HG03280 (cell line): ENCODE measurements around the gene TRPM3.
"Not testable (repeated sequence)": the region's sequence is repeated elsewhere in the genome, so short reads cannot be mapped to it uniquely, and the experiment has no call there.

Experiments
- ATAC-seq: cut with Tn5 transposase; IDR thresholded peaks from one replicate; pipeline ENCODE4 v1.9.1; 2021; ENCODE audit warnings: mild to moderate bottlenecking, moderate library complexity; ENCODE audit not compliant: unreplicated experiment

TRPM3 gene

DNA sequence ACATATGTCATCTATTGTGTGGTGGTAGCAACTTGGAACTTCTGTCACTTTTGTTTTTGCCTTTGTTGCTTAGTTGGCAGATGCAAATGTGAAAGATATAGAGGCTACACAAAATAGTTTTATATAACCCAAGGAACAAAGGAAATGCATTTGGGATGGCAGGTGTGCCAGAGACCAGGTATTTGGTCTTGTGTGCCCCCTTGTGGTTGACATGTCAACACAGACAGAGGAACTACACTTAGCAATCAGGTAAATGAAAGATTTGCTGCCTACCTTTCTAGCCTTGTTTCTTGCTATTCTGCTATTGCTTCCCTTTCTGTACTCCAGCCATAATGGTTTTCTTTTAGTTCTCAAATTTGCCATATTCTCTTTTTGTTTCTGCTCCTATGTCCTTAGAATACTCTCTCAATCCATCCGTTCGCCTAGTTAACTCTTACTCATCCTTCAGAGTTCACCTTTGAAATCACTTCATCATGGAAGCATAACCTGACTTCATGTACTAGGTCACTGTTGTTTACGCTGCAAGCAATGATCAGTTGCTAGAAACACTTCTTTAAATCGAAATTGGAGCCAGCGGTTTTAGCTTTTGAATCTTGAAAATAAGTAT, 119.5 kb downstream of the TRPM3 start:
- no peak for ATAC-seq

DNA sequence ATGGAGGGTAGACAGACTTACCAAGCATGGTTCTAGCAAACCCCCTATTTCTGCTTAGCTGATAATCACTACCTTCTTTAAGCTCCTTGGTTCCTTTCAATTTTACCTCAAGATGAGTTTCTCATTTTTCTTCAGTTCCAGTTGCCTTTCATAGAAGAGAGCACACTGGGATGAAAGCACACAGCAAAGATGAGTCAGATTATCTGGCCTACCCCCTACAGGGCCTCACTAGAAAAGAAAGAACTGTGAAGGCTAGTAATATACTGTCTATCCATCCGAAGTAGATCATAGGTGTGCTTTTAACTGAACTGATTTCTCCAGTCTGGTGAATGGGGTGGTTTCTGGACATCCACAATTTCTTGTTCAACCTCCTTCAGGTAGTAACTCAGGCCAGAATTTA, 122.5 kb downstream of the TRPM3 start:
- no peak for ATAC-seq

DNA sequence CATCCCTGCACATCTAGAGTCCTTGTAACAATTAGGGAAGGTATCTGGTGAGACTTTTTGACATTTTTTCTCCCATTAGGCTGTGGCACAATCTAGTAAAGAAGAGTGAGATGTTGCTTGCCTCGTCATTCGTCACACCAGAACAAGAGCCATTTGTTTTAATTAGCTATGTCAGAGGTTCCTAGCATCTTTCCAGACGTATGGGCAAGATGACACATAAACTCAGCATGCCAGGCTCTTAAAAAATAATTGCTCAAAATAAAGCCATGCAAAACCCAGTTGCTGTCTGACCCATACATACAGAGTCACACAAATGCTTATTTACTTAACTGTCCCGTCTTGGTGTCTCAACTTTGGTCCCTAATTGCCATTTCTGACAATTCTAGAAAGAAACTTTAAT, 125.9 kb downstream of the TRPM3 start:
- ATAC-seq: no peak

DNA sequence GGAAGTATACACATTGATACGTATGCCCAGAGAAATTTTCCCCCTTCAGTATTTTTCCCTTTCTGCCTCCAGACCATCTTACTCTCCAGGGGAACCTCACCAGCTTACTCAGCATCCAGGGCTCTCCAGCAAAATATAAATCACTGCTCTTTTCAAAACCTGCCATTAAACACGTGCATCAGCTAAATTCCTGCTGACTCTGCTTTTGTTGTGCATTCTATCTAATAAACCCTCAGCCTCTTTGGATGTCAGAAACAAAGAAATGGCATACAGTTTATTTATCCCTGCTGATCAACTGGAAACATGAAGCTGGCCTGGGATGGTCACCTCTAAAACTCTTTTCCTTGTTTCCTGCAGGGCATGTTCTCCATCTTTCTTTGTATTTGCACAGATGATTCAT, 126.8 kb downstream of the TRPM3 start:
- ATAC-seq: no peak

DNA sequence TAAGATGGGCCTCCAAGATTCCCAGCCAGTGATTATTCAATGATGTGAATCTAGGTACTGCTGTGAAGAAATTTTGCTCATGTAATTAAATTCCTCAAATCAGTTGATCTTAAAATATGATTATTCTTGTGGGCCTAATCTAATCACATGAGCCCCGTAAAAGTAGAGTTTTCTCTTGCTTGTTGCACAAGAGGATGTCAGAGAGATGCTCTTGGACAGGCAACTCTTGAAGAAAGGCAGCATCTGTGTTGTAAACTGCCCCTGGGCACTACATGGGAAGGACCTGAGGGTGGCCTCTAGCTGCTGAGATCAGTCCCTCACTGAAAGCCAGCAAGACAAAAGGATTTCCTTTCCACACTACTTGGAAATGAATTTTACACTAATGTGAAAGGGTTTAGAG, 132.9 kb downstream of the TRPM3 start:
- ATAC-seq: no peak

DNA sequence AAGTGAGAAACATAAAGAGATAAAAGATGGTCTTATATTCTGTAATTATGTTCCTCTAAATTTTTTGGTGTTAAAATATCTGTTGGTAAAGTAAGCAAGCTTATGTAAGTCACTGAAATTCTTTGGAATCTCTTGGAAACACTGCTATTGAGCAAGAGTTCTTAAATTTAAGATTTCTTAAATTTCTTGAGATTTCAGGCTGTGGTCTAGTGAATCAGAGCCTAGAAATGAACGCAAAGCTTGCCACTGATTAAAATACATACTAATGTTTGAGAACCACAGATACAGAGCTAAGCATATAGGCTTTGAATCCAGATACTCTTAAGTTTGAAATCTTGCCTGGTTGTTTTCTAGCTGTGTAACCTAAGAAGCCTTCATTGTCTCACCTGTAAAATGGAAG, 133.4 kb downstream of the TRPM3 start:
- ATAC-seq: no peak

DNA sequence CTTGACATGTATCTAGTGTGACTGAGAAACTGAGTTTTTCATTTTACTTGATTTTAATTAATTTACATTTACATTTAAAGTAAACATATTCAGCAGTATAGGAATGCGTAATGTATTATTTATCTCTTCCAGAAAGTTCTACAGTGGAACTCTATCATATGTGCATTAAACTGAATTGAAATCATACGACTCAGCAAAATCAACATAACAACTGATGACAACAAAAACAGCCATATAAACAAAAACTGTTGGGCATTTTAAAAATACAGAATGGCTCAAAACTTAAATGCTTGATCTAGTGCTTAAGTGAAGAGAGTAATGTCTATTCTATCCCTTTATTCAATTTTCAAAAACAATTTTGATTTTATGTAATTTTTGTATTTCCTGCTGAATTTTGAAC, 134.4 kb downstream of the TRPM3 start:
- ATAC-seq: no peak

DNA sequence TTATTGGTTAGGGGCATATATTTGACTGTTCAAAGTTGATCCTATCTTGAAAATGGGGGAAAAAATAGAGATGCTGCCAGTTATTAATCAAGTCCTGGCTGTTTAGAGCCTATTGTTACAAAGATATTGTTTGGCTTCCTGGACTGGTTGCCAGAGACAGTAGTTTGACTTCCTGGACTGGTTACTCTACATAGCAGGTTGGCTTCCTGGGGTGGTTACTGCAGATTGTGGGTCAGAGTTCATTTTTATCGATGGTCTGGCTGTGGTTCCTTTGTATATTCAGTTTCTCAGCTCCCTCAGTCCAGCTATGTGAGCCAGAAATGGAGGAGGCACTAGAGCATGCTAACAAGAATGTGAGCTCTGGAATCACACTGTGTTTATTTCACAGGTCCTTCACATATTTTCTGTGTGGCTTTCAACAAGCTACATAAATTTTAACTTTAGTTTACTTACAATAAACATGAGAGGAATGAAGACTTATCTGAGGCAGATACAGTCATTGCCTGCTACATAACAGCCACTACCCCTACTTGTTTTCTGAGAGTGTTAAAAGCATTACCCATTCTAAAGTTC, 137.6 kb downstream of the TRPM3 start:
- ATAC-seq: no peak

DNA sequence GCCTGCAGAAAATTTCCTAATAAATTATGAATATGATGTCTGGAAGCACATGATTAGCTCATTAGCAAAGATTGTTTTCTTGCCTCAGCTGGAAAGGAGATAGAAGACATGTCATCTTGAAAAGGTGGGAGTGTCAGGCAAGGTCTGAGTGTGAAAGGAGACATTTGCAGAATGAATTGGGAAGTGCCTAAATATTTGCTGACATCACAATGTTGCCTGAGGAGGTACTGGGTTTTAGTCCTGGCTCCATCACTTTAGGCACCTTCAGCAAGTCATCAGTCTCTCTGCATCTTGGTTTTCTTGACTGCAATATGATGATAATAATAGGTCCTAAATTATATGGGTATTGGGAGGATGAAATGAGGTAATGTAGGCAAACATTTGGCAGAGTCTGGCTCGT, 140.1 kb downstream of the TRPM3 start:
- ATAC-seq: no peak

DNA sequence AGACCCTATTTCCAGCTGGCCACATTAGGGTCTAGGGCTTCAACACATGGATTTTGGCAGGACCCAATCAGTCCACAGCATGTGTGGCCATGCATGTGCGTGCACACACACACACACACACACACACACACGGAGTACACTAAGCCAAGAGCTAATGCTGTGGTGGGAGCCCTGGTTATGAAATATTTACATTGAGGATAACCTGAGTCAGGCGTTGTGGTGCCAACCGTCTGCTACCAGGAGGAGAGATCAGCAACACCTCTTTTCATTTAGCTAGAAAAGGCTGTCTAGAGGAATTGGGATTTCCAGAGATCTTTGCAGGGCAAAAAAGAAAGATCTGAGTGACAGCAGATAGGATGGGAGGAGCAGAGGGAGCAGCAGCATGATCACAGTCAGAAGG, 141.5 kb downstream of the TRPM3 start:
- no peak for ATAC-seq

DNA sequence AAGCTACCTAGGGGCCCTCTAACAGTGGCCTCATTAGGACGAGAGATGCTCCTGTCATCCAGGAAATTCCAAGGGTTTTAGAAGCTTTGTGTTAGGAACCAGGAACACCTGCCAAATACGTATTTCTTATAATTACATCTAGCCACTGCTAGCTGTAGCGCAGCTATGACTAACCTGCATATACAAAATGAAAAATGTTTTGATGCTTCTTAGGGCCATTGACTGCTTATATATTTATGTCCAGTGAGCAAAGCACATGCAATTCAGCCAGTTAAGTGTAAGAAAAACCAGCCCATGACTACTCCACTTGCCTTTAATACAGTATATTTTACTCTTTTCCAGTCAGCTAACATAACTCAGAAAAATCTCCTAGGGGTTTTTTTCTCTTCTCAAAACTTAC, 143.3 kb downstream of the TRPM3 start:
- ATAC-seq: no peak

DNA sequence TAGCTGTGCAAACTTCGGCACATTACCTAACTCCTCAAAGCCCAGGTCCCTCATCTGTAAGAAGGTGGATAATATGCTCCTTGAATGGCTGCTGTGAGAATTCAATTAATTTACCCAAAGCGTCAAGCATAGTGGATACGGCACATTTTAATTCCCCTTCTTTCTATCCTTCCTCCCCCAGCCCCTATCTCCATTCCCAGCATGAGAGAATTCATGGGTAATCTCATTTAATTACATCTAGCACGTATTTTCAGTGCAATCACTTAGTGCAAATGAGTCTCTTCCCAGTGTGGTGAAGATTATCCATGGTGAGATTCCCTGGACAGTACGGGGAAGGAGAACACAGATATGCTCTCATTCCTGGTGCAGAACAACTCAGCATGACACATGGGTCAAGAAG, 145.6 kb downstream of the TRPM3 start:
- no peak for ATAC-seq

DNA sequence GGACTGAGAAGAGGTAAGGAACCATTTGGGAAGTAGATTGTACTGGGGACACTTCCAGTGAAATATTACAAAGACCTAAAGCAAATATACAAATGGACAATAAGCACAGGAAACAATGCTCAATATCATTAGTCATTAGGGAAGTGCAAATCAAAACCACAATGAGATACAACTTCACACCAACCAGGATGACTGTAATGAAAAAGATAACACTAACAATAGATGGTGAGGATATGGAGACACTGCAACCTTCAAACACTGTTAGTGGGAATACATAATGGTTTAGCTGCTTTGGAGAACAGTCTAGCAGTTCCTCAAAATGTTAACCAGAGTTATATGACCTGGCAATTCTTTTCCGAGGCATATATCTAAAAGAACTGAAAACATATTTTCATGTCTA, 149.7 kb downstream of the TRPM3 start:
- ATAC-seq: no peak

DNA sequence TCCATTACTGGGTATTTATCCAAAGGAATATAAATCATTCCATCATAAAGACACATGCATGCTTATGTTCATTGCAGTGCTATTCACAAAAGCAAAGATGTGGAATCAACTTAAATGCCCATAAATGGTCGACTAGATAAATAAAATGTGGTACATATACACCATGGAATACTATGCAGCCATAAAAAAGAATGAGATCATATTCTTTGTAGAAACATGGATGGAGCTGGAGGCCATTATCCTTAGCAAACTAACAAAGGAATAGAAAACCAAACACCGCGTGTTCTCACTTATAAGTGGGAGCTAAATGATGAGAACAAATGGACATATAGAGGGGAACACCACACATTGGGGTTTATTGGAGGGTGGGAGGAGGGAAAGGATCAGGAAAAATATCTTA, 155.0 kb downstream of the TRPM3 start:
- ATAC-seq: not testable (repeated sequence)

DNA sequence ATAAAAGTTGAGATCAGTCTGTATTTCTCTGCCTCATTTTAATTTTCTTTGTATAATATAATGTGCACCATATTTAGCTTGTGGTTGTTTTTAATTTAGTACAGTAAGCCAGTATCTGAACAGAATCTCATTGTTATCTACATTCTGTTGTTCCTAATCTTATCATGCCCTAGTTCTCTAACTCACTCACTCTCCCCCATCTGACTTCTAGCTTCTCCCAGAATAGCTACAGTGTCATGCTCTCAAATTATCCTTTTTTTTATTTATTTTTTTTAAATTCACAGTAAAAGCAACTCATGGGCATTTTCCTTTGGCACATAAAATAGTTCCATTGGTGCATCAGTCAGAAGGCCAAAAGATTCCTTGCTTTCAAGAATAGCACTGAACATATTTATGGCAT, 156.6 kb downstream of the TRPM3 start:
- ATAC-seq: no peak

DNA sequence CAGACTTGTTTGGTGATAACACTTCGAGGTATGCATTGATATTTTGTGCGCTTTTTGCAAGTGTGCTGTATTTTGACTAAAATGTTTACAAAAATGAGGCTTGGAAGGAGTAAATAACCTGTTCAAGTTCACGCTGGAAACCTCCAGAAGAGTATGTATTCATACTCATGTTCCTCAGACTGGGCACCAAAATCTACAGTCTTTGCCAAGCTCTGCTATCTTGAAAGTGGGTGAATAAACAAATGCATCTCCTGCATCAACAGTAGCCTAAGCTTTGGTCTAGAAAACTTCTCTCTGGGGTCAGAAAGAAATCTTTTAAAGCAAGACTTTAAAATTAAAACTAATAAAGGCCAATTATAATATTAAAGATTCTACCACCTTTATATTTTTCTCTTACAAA, 157.9 kb downstream of the TRPM3 start:
- no peak for ATAC-seq

DNA sequence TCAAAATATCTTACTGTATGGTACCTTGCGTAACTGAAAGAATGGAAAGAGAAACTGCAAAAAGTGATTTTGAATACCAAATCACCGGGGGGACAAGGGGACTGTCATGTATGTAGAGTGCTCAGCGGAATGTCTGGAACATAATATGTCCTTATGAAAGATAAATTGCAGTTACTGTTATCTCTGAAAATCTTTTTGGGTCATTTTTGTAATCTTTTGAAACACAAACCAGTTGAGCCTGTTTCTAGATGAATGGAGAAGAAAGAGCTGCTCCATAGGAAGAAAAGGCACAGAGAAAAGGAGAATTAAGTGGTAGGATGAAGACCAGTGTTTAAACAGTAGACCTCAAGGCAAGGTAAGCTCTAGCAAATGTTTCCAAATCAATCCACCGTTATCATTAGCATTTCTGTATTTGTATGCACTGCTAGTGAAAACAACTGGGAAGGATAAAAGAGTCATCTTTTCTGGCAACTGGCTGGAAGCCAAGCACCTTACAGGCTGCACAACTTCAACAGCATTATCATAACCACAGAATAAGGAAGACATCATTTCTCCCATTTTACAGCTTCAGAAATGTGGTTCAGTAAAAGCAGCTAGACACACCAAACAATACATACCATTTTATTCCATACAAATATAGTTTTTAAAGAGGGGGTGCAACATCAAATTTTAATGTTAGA, 158.5 kb downstream of the TRPM3 start:
- no peak for ATAC-seq

DNA sequence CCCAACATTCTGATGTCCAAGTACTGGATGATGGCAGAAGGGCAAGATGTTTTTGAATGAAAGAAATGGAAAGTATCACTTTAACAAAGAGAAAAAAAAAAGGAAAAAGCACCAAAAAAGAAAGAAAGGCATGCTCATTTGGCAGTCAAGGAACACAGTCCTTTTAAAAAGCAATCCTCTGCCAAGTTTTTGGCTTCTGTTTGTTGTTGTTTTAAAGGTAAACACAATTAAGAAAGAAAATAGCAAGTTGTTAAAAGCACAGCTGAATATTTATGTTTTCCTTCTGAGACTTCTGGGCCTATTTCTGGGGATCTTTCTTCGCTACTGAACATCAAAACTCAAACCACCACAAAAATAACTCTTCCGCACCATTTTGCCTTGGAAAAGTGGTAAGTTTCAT, 162.1 kb downstream of the TRPM3 start:
- ATAC-seq: no peak

DNA sequence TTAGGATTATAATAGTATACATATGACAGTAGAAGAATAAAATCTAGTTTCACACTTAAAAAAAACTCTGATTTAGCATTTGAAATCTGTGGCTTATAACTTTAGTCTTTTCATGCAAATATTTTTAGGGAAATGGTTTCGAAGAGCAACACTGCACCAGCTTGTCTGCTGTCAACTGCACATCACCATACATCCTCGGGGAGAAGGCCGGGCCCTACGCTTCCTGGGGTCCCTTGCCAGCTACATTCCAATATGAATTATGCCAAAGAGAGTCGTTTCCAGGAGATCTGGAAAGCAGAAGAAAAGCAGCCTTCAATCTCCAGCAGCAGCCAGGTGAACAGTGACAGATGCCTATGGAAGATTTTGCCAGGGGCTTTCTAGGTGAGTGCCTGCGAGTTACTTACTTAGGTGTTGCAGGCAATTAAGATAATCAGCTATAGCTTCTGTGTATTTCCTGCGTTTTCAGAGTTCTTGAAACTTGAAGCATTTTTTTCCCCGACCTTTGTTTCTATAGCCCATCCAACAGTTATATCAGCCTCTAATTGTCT, 166.8 kb downstream of the TRPM3 start:
- no peak for ATAC-seq

DNA sequence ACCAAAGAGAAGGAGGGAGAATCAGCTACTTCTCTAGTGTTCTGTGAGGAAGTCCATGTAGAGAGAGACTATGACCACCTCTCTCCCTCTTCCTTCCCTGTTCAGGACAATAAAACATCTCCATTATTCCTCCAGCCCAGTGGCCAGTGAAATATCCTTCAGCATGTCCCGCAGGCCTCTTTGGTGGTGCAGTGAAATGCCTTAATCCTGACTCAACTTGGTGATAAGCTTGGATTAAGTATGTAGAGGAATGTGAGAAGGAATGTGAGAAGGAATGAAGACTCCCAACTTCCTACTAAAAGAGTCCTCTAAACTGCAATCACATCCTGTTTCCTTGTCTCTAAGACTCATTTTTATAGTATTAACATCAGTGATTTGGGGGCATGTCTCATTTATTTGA, 167.3 kb downstream of the TRPM3 start:
- ATAC-seq: no peak

DNA sequence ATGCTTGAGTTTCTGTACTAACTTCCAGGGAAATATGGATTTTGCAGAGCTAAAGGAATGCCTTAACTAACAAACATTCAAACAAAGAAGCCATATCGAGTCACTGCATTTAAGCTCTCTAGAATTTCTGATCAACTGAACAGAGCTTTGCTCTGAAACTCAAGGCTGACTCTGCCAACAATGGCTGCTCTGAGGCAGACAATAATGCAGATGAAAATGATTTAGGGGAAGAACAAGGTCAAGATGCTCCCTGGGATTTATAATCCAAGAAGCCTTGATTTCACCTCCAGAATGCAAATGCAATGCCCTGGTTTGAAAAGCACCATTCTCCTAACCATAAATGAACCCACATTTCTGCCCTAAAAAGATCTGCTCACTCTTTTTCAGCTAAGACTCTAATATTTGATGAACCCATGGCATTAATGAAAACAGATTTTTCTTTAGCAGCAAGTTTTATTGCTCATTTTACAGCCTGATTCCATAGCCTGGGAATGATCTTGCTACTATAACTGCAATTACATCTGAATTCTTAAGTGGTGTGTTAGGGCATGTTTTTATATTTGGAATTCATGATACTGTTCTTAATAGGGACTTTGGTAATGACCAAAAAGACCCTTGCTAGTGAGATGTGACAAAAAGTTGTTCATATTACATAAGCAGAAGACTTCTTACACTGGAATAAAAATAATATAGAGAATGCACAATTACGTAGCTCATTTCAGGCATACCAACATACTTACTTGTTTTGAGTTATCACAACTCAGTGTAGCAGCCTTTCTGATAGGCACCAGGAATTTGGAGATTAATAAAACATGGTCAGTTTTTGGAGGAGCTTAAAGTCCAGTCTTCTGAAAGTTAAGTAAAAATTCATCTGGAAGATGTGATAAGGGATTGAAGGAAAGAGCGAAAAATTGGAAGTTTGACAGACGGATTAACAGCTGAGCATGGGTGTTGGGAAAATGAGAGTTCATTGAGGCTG, 169.4 kb downstream of the TRPM3 start:
- ATAC-seq: no peak
